ENCODE data around the gene PPP1R1A.

Gene PPP1R1A

GRCh38 chr12:54588110-54588889, at the start of gene PPP1R1A:
PPP1R1A (minus strand) TSS chr12:54588659; CDS start chr12:54588488, 171 bp downstream.
- no peak for DNase-seq

GRCh38 chr12:54634795-54635194, 46.3 kb upstream of the PPP1R1A start, which contains the start of gene LACRT:
LACRT (minus strand) TSS chr12:54634895; CDS start chr12:54634841, 54 bp downstream.
- DNase-seq: no peak

GRCh38 chr12:54631988-54632728, 43.7 kb upstream of the PPP1R1A start:
- no peak for DNase-seq

GRCh38 chr12:54631551-54631950, 43.1 kb upstream of the PPP1R1A start:
- no peak for DNase-seq

GRCh38 chr12:54629925-54630324, 41.5 kb upstream of the PPP1R1A start:
- DNase-seq: no peak

GRCh38 chr12:54628186-54628846, 39.9 kb upstream of the PPP1R1A start:
- DNase-seq: no peak

- DNase-seq: no peak
These were observed 38.8 kb upstream of the PPP1R1A start for GRCh38 chr12:54627304-54627703.

- no peak for DNase-seq
These were observed 37.1 kb upstream of the PPP1R1A start for GRCh38 chr12:54625598-54625997.

GRCh38 chr12:54624315-54625279, 36.1 kb upstream of the PPP1R1A start:
- no peak for DNase-seq

GRCh38 chr12:54622463-54623183, 34.2 kb upstream of the PPP1R1A start:
- DNase-seq: no peak

GRCh38 chr12:54616933-54617680, 28.6 kb upstream of the PPP1R1A start:
- no peak for DNase-seq

GRCh38 chr12:54612225-54612750, 23.8 kb upstream of the PPP1R1A start:
- no peak for DNase-seq

- no peak for DNase-seq
These were observed 23.3 kb upstream of the PPP1R1A start for GRCh38 chr12:54611715-54612149.

- DNase-seq: no peak
These were observed 20.3 kb upstream of the PPP1R1A start for GRCh38 chr12:54608769-54609168.

- no peak for DNase-seq
These were observed 19.7 kb upstream of the PPP1R1A start for GRCh38 chr12:54608156-54608555.

GRCh38 chr12:54606556-54606955, 18.1 kb upstream of the PPP1R1A start:
- DNase-seq: no peak

GRCh38 chr12:54605138-54605970, 16.9 kb upstream of the PPP1R1A start:
- DNase-seq: no peak

GRCh38 chr12:54604436-54604835, 16.0 kb upstream of the PPP1R1A start:
- no peak for DNase-seq

- no peak for DNase-seq
These were observed 15.4 kb upstream of the PPP1R1A start for GRCh38 chr12:54603872-54604271.

All from CD4-positive, alpha-beta T cell treated with Interferon alpha-2 for 1 hour (primary cell).